HepG2 (cell line): ENCODE data around the gene CHN2. TPM values are rescaled to one million over a fixed set of nuclear protein-coding genes. Genes with fewer than 3 reads are reported as not detected.

ENCODE experiments used
- ATF3 ChIP-seq: sonication (generic); formaldehyde crosslinking; IDR thresholded peaks from 2 replicates; pipeline ENCODE4 v1.4.0; 2020; ENCODE audit warnings: missing genetic modification reagents
- ATRX ChIP-seq: sonication (generic); formaldehyde crosslinking; IDR thresholded peaks from 2 replicates; pipeline ENCODE4 v1.4.0; 2020; ENCODE audit warnings: missing genetic modification reagents, borderline replicate concordance
- BORCS8-MEF2B ChIP-seq: sonication (generic); formaldehyde crosslinking; IDR thresholded peaks from 2 replicates; pipeline ENCODE4 v1.8.0; 2022; ENCODE audit warnings: mild to moderate bottlenecking, missing genetic modification reagents
- BRCA1 ChIP-seq: sonication (generic); formaldehyde crosslinking; IDR thresholded peaks from 2 replicates; pipeline ENCODE4 v1.4.0; 2020; ENCODE audit warnings: missing genetic modification reagents
- CERS6 ChIP-seq: sonication (generic); formaldehyde crosslinking; IDR thresholded peaks from 2 replicates; pipeline ENCODE4 v1.5.0; 2020; ENCODE audit warnings: missing genetic modification reagents
- CHD4 ChIP-seq: fragments of 200-600 bp; sonication (generic); IDR thresholded peaks from 2 replicates; pipeline ENCODE4 v1.7.0; 2017; ENCODE audit warnings: mild to moderate bottlenecking, low read length, borderline replicate concordance
- CREB1 ChIP-seq, 2 experiments: fragments of 450-650 bp in 1 of 2; IDR thresholded peaks; 2 replicates each; pipeline ENCODE4 v1.6.1; 2016 to 2017; ENCODE audit warnings: control low read depth in 1 of 2, mild to moderate bottlenecking in 1 of 2, missing compliant biosample characterization in 1 of 2, missing genetic modification characterization in 1 of 2
- FOXK1 ChIP-seq: sonication (generic); formaldehyde crosslinking; IDR thresholded peaks from 2 replicates; pipeline ENCODE4 v1.4.0; 2020; ENCODE audit warnings: low read depth, missing genetic modification reagents, borderline replicate concordance
- GTF2F1 ChIP-seq: fragments of 150-350 bp; IDR thresholded peaks from 2 replicates; pipeline ENCODE4 v1.6.1; 2014; ENCODE audit warnings: low read length
- HDAC1 ChIP-seq: sonication (generic); formaldehyde crosslinking; IDR thresholded peaks from 2 replicates; pipeline ENCODE4 v1.5.1; 2020; ENCODE audit warnings: mild to moderate bottlenecking, missing genetic modification reagents
- HOXA3 ChIP-seq: sonication (generic); formaldehyde crosslinking; IDR thresholded peaks from 2 replicates; pipeline ENCODE4 v1.5.0; 2020; ENCODE audit warnings: missing genetic modification reagents
- LCORL ChIP-seq, 2 experiments: fragments of 450-650 bp in 1 of 2; sonication (generic) in 1 of 2; formaldehyde crosslinking in 1 of 2; IDR thresholded peaks; 2 replicates each; pipeline versions ENCODE4 v1.5.0 to v1.6.1; 2017 to 2020; ENCODE audit warnings: antibody characterized with exemption in 1 of 2, missing genetic modification reagents in 1 of 2
- MXI1 ChIP-seq: IDR thresholded peaks from 3 replicates; pipeline ENCODE4 v1.6.1; 2012; ENCODE audit warnings: low read depth, low read length, inconsistent platforms, borderline replicate concordance
- PAWR ChIP-seq: sonication (generic); formaldehyde crosslinking; IDR thresholded peaks from 2 replicates; pipeline ENCODE4 v1.4.0; 2020; ENCODE audit warnings: missing genetic modification reagents, mild to moderate bottlenecking, borderline replicate concordance
- RARG ChIP-seq: sonication (generic); formaldehyde crosslinking; IDR thresholded peaks from 2 replicates; pipeline ENCODE4 v1.4.0; 2020; ENCODE audit warnings: low read depth, mild to moderate bottlenecking, missing genetic modification reagents
- SETDB1 ChIP-seq: sonication (generic); formaldehyde crosslinking; IDR thresholded peaks from 2 replicates; pipeline ENCODE4 v1.5.1; 2020; ENCODE audit warnings: missing genetic modification reagents, mild to moderate bottlenecking, borderline replicate concordance
- U2AF1 ChIP-seq: fragments of 200-400 bp; formaldehyde crosslinking; optimal IDR thresholded peaks from 2 replicates; pipeline ENCODE3; 2017; ENCODE audit warnings: mild to moderate bottlenecking, low read depth, low read length
- ZBTB39 ChIP-seq: sonication (generic); formaldehyde crosslinking; IDR thresholded peaks from 2 replicates; pipeline ENCODE4 v1.5.0; 2020; ENCODE audit warnings: missing genetic modification reagents
- ZNF879 ChIP-seq: sonication (generic); formaldehyde crosslinking; IDR thresholded peaks from 2 replicates; pipeline ENCODE4 v1.8.1; 2023; ENCODE audit warnings: missing genetic modification reagents
- ZSCAN31 ChIP-seq: sonication (generic); formaldehyde crosslinking; IDR thresholded peaks from 2 replicates; pipeline ENCODE4 v1.5.0; 2020; ENCODE audit warnings: low read depth, mild to moderate bottlenecking, missing genetic modification reagents
- polyA plus RNA-seq, 8 experiments: library from polyadenylated mRNA; depleted of rRNA in 3 of 8; stranded (reverse) in 7 of 8; unstranded in 1 of 8; fragments of >200 nt; fragmentation: Illumina TruSeq in 4 of 8; extraction: Trizol in 4 of 8; gene quantifications; 2 replicates each; pipeline versions ENCODE4 v1.2.1 to v1.2.3, GENCODE V29; 2011 to 2016; ENCODE audit warnings: low read depth in 4 of 8, missing spikeins in 1 of 8, mixed read lengths in 1 of 8; ENCODE audit not compliant: insufficient read depth in 1 of 8
- total RNA-seq, 5 experiments: library from RNA; depleted of rRNA; stranded (reverse); fragments of >200 nt; fragmentation: Illumina TruSeq; extraction: Trizol; gene quantifications; 2 replicates each; pipeline ENCODE4 v1.2.3, GENCODE V29; 2016; ENCODE audit warnings: low read depth in 1 of 5
- TF ChIP-seq, protein P1 (sequence below): sonication (generic); formaldehyde crosslinking; IDR thresholded peaks from 2 replicates; pipeline ENCODE4 v1.8.0; 2022; ENCODE audit warnings: mild to moderate bottlenecking, missing genetic modification reagents, borderline replicate concordance

CHN2 gene
- total and polyA plus RNA-seq, 2 of the 13 experiments (the other 11 are each of a cell fraction or from before 2014, with no cell fraction given), result 23.5 to 30.5 TPM

GRCh38 chr7:29207162-29207801, 12.7 kb downstream of the CHN2 start (continued):
- TF ChIP-seq CREB1 (IDR thresholded peaks at IDR 0.05), result no peak
- no peak for TF ChIP-seq CREB1 (CRISPR knock-in tag; IDR thresholded peaks at IDR 0.05)
- no peak for TF ChIP-seq LCORL (IDR thresholded peaks at IDR 0.05)
- no peak for TF ChIP-seq LCORL (CRISPR knock-in tag; IDR thresholded peaks at IDR 0.05)
- no peak for TF ChIP-seq U2AF1
- TF ChIP-seq GTF2F1, result no peak
- TF ChIP-seq MXI1, result peak; percentile 15; the same call in 1 of the 3 replicates
- no peak for TF ChIP-seq ZNF879 (CRISPR knock-in tag)
- TF ChIP-seq CHD4, result 0 out of 2 replicates have a peak, but pooled peaks have one; percentile 5
- peak; percentile 49; the same call in 1 of the 2 replicates for TF ChIP-seq ZBTB39 (CRISPR knock-in tag)
- peak; percentile 68; the same call in 1 of the 2 replicates for TF ChIP-seq ATF3
- no peak for TF ChIP-seq CERS6 (CRISPR knock-in tag)
- TF ChIP-seq SETDB1 (CRISPR knock-in tag), result no peak
- no peak for TF ChIP-seq BRCA1
- TF ChIP-seq FOXK1 (CRISPR knock-in tag), result no peak
- TF ChIP-seq BORCS8-MEF2B, result no peak
- TF ChIP-seq HDAC1, result 0 out of 2 replicates have a peak, but pooled peaks have one; percentile 28
- TF ChIP-seq ATRX (CRISPR knock-in tag), result no peak
- TF ChIP-seq PAWR (CRISPR knock-in tag), result no peak
- no peak for TF ChIP-seq ZSCAN31 (CRISPR knock-in tag)
- TF ChIP-seq HOXA3 (CRISPR knock-in tag), result no peak
- TF ChIP-seq, protein P1, sequence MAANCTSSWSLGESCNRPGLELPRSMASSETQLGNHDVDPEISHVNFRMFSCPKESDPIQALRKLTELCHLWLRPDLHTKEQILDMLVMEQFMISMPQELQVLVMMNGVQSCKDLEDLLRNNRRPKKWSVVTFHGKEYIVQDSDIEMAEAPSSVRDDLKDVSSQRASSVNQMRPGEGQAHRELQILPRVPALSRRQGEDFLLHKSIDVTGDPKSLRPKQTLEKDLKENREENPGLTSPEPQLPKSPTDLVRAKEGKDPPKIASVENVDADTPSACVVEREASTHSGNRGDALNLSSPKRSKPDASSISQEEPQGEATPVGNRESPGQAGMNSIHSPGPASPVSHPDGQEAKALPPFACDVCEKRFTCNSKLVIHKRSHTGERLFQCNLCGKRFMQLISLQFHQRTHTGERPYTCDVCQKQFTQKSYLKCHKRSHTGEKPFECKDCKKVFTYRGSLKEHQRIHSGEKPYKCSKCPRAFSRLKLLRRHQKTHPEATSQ (CRISPR knock-in tag), result no peak
- no peak for TF ChIP-seq RARG
